MM.1S (cell line): ENCODE measurements around the gene CACNA1G.

Experiments
- DNase-seq: peaks from one replicate; pipeline ENCODE4 v3.0.0-alpha.2; 2015
- H2AFZ ChIP-seq: fragments of 300-600 bp; sonication (generic); 2 replicates; pipeline ENCODE4 v1.6.0; 2016; ENCODE audit warnings: antibody characterized with exemption, low read length
- H3F3A ChIP-seq: fragments of 300-600 bp; sonication (generic); 2 replicates; pipeline ENCODE4 v1.6.1; 2016; ENCODE audit warnings: mild to moderate bottlenecking, antibody characterized with exemption, low read length, moderate library complexity, mixed read lengths; ENCODE audit not compliant: insufficient read depth
- H3K27ac ChIP-seq: fragments of 300-600 bp; sonication (generic); 2 replicates; pipeline ENCODE4 v1.5.1; 2016; ENCODE audit warnings: mild to moderate bottlenecking, low read length
- H3K27me3 ChIP-seq: fragments of 300-600 bp; sonication (generic); replicated peaks from 2 replicates; pipeline ENCODE4 v1.6.0; 2016; ENCODE audit warnings: low read length; ENCODE audit not compliant: insufficient read depth
- H3K36me3 ChIP-seq: fragments of 300-600 bp; sonication (generic); replicated peaks from 2 replicates; pipeline ENCODE4 v1.6.1; 2016; ENCODE audit warnings: mild to moderate bottlenecking, low read length, mixed read lengths; ENCODE audit not compliant: insufficient read depth
- H3K4me1 ChIP-seq: fragments of 300-600 bp; sonication (generic); 2 replicates; pipeline ENCODE4 v1.6.1; 2016; ENCODE audit warnings: low read length, mixed read lengths
- H3K4me2 ChIP-seq: fragments of 300-600 bp; sonication (generic); 2 replicates; pipeline ENCODE4 v1.6.0; 2016; ENCODE audit warnings: low read depth, low read length
- H3K4me3 ChIP-seq: fragments of 300-600 bp; sonication (generic); 2 replicates; pipeline ENCODE4 v1.5.1; 2016; ENCODE audit warnings: low read length, mixed read lengths
- H3K79me2 ChIP-seq: fragments of 300-600 bp; sonication (generic); 2 replicates; pipeline ENCODE4 v1.6.1; 2016; ENCODE audit warnings: mixed run types, low read length, mixed read lengths
- H3K9ac ChIP-seq: fragments of 300-600 bp; sonication (generic); 2 replicates; pipeline ENCODE4 v1.6.1; 2016; ENCODE audit warnings: low read length, mixed read lengths
- H3K9me2 ChIP-seq: fragments of 300-600 bp; sonication (generic); replicated peaks from 2 replicates; pipeline ENCODE4 v1.6.1; 2016; ENCODE audit warnings: mild to moderate bottlenecking, low read length, mixed read lengths; ENCODE audit not compliant: insufficient read depth
- H3K9me3 ChIP-seq: fragments of 300-600 bp; sonication (generic); replicated peaks from 2 replicates; pipeline ENCODE4 v1.6.1; 2016; ENCODE audit warnings: mild to moderate bottlenecking, low read length, mixed read lengths; ENCODE audit not compliant: insufficient read depth
- H4K20me1 ChIP-seq: fragments of 300-600 bp; sonication (generic); 2 replicates; pipeline ENCODE4 v1.6.1; 2016; ENCODE audit warnings: mild to moderate bottlenecking, low read length, moderate library complexity, mixed read lengths; ENCODE audit not compliant: insufficient read depth
- EZH2 ChIP-seq: fragments of 300-600 bp; sonication (generic); optimal IDR thresholded peaks from 2 replicates; pipeline ENCODE3; 2017; ENCODE audit warnings: low read depth, mild to moderate bottlenecking, antibody characterized with exemption, low read length, mixed read lengths
- EZH2phosphoT487 ChIP-seq: fragments of 300-600 bp; sonication (generic); IDR thresholded peaks from 2 replicates; pipeline ENCODE4 v1.6.1; 2018; ENCODE audit warnings: antibody characterized with exemption, low read length
- TF ChIP-seq, protein P1 (sequence below): fragments of 300-600 bp; sonication (generic); IDR thresholded peaks from 2 replicates; pipeline ENCODE4 v1.5.1; 2016; ENCODE audit warnings: antibody characterized with exemption, low read length, mixed read lengths

The CACNA1G gene

DNA sequence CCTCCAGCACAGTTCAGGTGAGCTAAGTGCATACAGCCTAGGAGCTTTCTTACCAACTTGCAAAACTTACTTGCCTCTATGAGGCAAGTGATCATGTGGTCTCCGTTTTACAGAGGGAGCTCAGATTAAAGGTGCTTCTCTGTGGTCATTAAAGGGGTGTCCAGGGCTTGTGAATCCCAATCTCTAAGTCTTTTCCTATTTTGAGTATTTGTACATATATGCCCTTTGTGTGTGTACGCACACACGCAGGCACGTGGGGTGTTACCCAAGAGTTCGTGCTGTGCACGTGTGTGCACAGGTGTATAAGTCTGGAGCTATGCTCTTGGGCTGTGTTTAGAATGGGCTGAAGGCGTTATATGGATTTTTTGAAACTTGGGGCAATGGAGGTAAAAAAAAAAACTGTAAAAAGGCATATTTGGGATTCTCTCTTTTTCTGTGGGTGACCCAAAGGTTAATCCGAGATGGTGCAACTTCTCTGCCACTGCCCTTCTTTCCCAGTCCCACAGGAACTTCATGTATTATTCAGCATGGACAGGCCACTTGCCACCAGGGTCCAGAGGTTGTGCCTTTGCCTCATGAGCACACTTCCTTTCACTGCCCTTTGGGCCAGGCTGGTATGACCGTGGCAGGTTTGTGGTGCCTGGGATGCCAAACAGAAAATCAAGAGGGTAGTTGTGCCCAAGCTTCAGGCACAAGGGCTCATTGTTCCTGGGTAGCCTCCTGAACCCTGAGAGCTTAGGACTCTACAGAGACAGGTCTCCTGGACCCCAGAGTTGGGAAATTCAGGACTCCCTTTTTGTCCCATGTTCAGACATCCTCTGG, 75.7 kb downstream of the CACNA1G start:
- Histone ChIP-seq H3K9me2 (no peaks in the 10 kb centered on the region), H3K27me3 (peaks cover 45% of the 10 kb centered on the region), H3K9ac (no peak overlapping the region), H2AFZ (no peak overlapping the region), H3K4me1 (no peaks in the 10 kb centered on the region), H3K79me2 (no peaks in the 10 kb centered on the region), H3K4me2 (no peak overlapping the region), H3K27ac (no peak overlapping the region), H3K36me3 (no peaks in the 10 kb centered on the region), H3K9me3 (no peaks in the 10 kb centered on the region), H4K20me1 (no peaks in the 10 kb centered on the region), H3F3A (no peaks in the 10 kb centered on the region), H3K4me3 (no peak overlapping the region)
- TF ChIP-seq EZH2phosphoT487 (no peak), EZH2 (no peak)
- TF ChIP-seq, protein P1, sequence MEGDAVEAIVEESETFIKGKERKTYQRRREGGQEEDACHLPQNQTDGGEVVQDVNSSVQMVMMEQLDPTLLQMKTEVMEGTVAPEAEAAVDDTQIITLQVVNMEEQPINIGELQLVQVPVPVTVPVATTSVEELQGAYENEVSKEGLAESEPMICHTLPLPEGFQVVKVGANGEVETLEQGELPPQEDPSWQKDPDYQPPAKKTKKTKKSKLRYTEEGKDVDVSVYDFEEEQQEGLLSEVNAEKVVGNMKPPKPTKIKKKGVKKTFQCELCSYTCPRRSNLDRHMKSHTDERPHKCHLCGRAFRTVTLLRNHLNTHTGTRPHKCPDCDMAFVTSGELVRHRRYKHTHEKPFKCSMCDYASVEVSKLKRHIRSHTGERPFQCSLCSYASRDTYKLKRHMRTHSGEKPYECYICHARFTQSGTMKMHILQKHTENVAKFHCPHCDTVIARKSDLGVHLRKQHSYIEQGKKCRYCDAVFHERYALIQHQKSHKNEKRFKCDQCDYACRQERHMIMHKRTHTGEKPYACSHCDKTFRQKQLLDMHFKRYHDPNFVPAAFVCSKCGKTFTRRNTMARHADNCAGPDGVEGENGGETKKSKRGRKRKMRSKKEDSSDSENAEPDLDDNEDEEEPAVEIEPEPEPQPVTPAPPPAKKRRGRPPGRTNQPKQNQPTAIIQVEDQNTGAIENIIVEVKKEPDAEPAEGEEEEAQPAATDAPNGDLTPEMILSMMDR = no peak
- DNase-seq = no peak

GRCh38 chr17:50636804-50637195, 76.3 kb downstream of the CACNA1G start:
- no peaks in the 10 kb centered on the region for H3K4me1 ChIP-seq
- no peak overlapping the region for H2AFZ ChIP-seq
- H3K4me3 ChIP-seq = no peak overlapping the region
- H3F3A ChIP-seq = no peaks in the 10 kb centered on the region
- no peaks in the 10 kb centered on the region for H4K20me1 ChIP-seq
- H3K79me2 ChIP-seq = no peaks in the 10 kb centered on the region
- H3K4me2 ChIP-seq = no peak overlapping the region
- no peak overlapping the region for H3K9ac ChIP-seq
- no peak overlapping the region for H3K27ac ChIP-seq
- DNase-seq = no peak
- peaks cover 41% of the 10 kb centered on the region for H3K27me3 ChIP-seq
- no peaks in the 10 kb centered on the region for H3K9me2 ChIP-seq
- no peaks in the 10 kb centered on the region for H3K9me3 ChIP-seq
- no peaks in the 10 kb centered on the region for H3K36me3 ChIP-seq
- TF ChIP-seq, protein P1 = no peak
- no peak for TF ChIP-seq EZH2phosphoT487
- TF ChIP-seq EZH2 = no peak

- Histone ChIP-seq H3K27ac (no peak overlapping the region), H4K20me1 (no peaks in the 10 kb centered on the region), H3K36me3 (no peaks in the 10 kb centered on the region), H3K79me2 (no peaks in the 10 kb centered on the region), H3K4me3 (no peak overlapping the region), H3K9me2 (no peaks in the 10 kb centered on the region), H2AFZ (no peak overlapping the region), H3K27me3 (peaks cover 33% of the 10 kb centered on the region), H3K9ac (no peak overlapping the region), H3K9me3 (no peaks in the 10 kb centered on the region), H3K4me2 (no peak overlapping the region), H3K4me1 (no peaks in the 10 kb centered on the region), H3F3A (no peaks in the 10 kb centered on the region)
- TF ChIP-seq, protein P1 = no peak
- TF ChIP-seq EZH2phosphoT487 (no peak), EZH2 (no peak)
- DNase-seq = no peak
Observed at GRCh38 chr17:50637829-50638605, 77.5 kb downstream of the CACNA1G start.
